HepG2 (cell line): Measurements from ENCODE around the gene SEMA5B. TPM values are rescaled to one million over a fixed set of nuclear protein-coding genes. Genes with fewer than 3 reads are reported as not detected.

ENCODE experiments used
- ATAC-seq: fragments of 200-7000 bp; cut with Tn5 transposase; 3 replicates; pipeline ENCODE4 v1.9.1; 2020; ENCODE audit warnings: mild to moderate bottlenecking, moderate library complexity
- BruUV-seq: library from RNA; stranded (reverse); fragments of 400-500 nt; replicated peaks from 2 replicates; lab custom pipeline; 2021; lab: Mats Ljungman, UMichigan
- CTCF ChIA-PET: fragments of 300-600 bp; formaldehyde crosslinking; extraction: SDS; loops from one replicate; lab custom pipeline; 2021; ENCODE audit warnings: low total read pairs, inconsistent platforms, low intra/inter-chr PET ratio; lab: Yijun Ruan, JAX
- POLR2A ChIA-PET: fragments of 350-600 bp; sonication (Branson Sonifier 250); formaldehyde crosslinking; loops from one replicate; lab custom pipeline; 2020; ENCODE audit warnings: antibody characterized with exemption, inconsistent platforms; lab: Yijun Ruan, JAX
- DNase-seq: peaks from one replicate; pipeline ENCODE4 v3.0.0-alpha.2; 2015; ENCODE audit warnings: low spot score
- FAIRE-seq: peaks from 3 replicates; lab custom pipeline; 2011; peaks lifted over from hg19 to GRCh38; lab: Jason Lieb, UNC
- H2AFZ ChIP-seq: one replicate; pipeline ENCODE4 v1.6.1; 2011; ENCODE audit warnings: low read length, inconsistent platforms
- H3K27ac ChIP-seq: fragments of 300-600 bp; 3 replicates; pipeline ENCODE4 v1.8.0; 2011; ENCODE audit warnings: mixed run types, mild to moderate bottlenecking, mixed read lengths, low read length, inconsistent platforms; ENCODE audit not compliant: insufficient read depth; ENCODE audit errors: extremely low read length
- H3K27me3 ChIP-seq, 2 experiments: fragments of 200-600 bp in 1 of 2; 2 replicates in 1 of 2; 3 replicates in 1 of 2; pipeline versions ENCODE4 v1.6.0 to v1.8.0; 2011; ENCODE audit warnings: low read length in 2 of 2, mild to moderate bottlenecking in 2 of 2, moderate library complexity in 2 of 2, inconsistent platforms in 1 of 2; ENCODE audit not compliant: insufficient read depth in 2 of 2, control insufficient read depth in 1 of 2
- H3K36me3 ChIP-seq, 2 experiments: fragments of 200-600 bp in 1 of 2; replicated peaks in 1 of 2; 2 replicates in 1 of 2; 3 replicates in 1 of 2; pipeline versions ENCODE4 v1.5.1 to v1.8.0; 2011; ENCODE audit warnings: low read length in 2 of 2, inconsistent platforms in 1 of 2; ENCODE audit not compliant: insufficient read depth in 2 of 2, control insufficient read depth in 1 of 2
- H3K4me1 ChIP-seq: 2 replicates; pipeline ENCODE4 v1.5.1; 2012; ENCODE audit warnings: low read length, inconsistent platforms; ENCODE audit not compliant: insufficient read depth
- H3K4me2 ChIP-seq: 2 replicates; pipeline ENCODE4 v1.6.0; 2011; ENCODE audit warnings: low read depth, low read length, inconsistent platforms
- H3K4me3 ChIP-seq, 3 experiments: fragments of 200-600 bp in 1 of 3; sonication (generic), shearing (Covaris generic) in 1 of 3; replicated peaks in 1 of 3; 2 replicates each; pipeline ENCODE4 v1.5.1; 2011 to 2016; ENCODE audit warnings: low read length in 3 of 3, inconsistent platforms in 2 of 3, low read depth in 2 of 3, mild to moderate bottlenecking in 2 of 3, control low read depth in 1 of 3, mixed read lengths in 1 of 3; ENCODE audit not compliant: insufficient read depth in 1 of 3
- H3K79me2 ChIP-seq: one replicate; pipeline ENCODE4 v1.6.1; 2011; ENCODE audit warnings: low read length, inconsistent platforms; ENCODE audit not compliant: insufficient read depth
- H3K9ac ChIP-seq: 2 replicates; pipeline ENCODE4 v1.6.0; 2011; ENCODE audit warnings: mild to moderate bottlenecking, low read depth, low read length, inconsistent platforms; ENCODE audit not compliant: insufficient read depth
- H3K9me3 ChIP-seq: 2 replicates; pipeline ENCODE4 v1.5.1; 2012; ENCODE audit warnings: mild to moderate bottlenecking, low read length
- H4K20me1 ChIP-seq: 2 replicates; pipeline ENCODE4 v1.6.0; 2011; ENCODE audit warnings: inconsistent platforms, mild to moderate bottlenecking, low read length, moderate library complexity; ENCODE audit not compliant: insufficient read depth
- BCL6 ChIP-seq: IDR thresholded peaks from 2 replicates; pipeline ENCODE4 v1.6.1; 2016; ENCODE audit warnings: missing genetic modification reagents, missing compliant biosample characterization
- CBFB ChIP-seq: sonication (generic); formaldehyde crosslinking; IDR thresholded peaks from 2 replicates; pipeline ENCODE4 v1.4.0; 2020; ENCODE audit warnings: missing genetic modification reagents
- EP300 ChIP-seq, 3 experiments: sonication (generic) in 1 of 3; formaldehyde crosslinking in 1 of 3; IDR thresholded peaks; 2 replicates each; pipeline versions ENCODE4 v1.5.1 to v1.6.1; 2011 to 2020; ENCODE audit warnings: low read depth in 2 of 3, low read length in 2 of 3, borderline replicate concordance in 1 of 3, improper control_type of control experiment in 1 of 3, mild to moderate bottlenecking in 1 of 3, missing genetic modification reagents in 1 of 3, moderate library complexity in 1 of 3
- ETV5 ChIP-seq: IDR thresholded peaks from 2 replicates; pipeline ENCODE4 v1.6.1; 2018; ENCODE audit warnings: missing biosample characterization, missing genetic modification reagents, inconsistent platforms, borderline replicate concordance
- FOXC1 ChIP-seq: sonication (generic); formaldehyde crosslinking; IDR thresholded peaks from 2 replicates; pipeline ENCODE4 v1.8.0; 2022; ENCODE audit warnings: mild to moderate bottlenecking, missing genetic modification reagents, borderline replicate concordance
- FOXO1 ChIP-seq: sonication (generic); formaldehyde crosslinking; IDR thresholded peaks from 2 replicates; pipeline ENCODE4 v1.4.0; 2020; ENCODE audit warnings: missing genetic modification reagents
- FOXP1 ChIP-seq, 2 experiments: fragments of 450-650 bp in 1 of 2; IDR thresholded peaks; 2 replicates each; pipeline ENCODE4 v1.6.1; 2017 to 2018; ENCODE audit warnings: antibody characterized with exemption in 1 of 2
- GRHL1 ChIP-seq: sonication (generic); formaldehyde crosslinking; conservative IDR thresholded peaks from 2 replicates; pipeline ENCODE4 v1.8.0; 2022; ENCODE audit warnings: missing genetic modification reagents
- NR3C1 ChIP-seq: sonication (generic); formaldehyde crosslinking; IDR thresholded peaks from 2 replicates; pipeline ENCODE4 v1.4.0; 2020; ENCODE audit warnings: missing genetic modification reagents
- PHF8 ChIP-seq: sonication (generic); formaldehyde crosslinking; IDR thresholded peaks from 2 replicates; pipeline ENCODE4 v1.5.0; 2020; ENCODE audit warnings: missing genetic modification reagents
- RFX1 ChIP-seq: fragments of 450-650 bp; IDR thresholded peaks from 2 replicates; pipeline ENCODE4 v1.6.1; 2017
- RFXANK ChIP-seq: IDR thresholded peaks from 2 replicates; pipeline ENCODE4 v1.6.1; 2016
- SOX6 ChIP-seq, 2 experiments: fragments of 450-650 bp in 1 of 2; sonication (generic) in 1 of 2; formaldehyde crosslinking in 1 of 2; IDR thresholded peaks; 2 replicates each; pipeline versions ENCODE4 v1.4.0 to v1.6.1; 2017 to 2020; ENCODE audit warnings: antibody characterized with exemption in 1 of 2, mild to moderate bottlenecking in 1 of 2, missing genetic modification reagents in 1 of 2
- STAG1 ChIP-seq: sonication (generic); formaldehyde crosslinking; IDR thresholded peaks from 2 replicates; pipeline ENCODE4 v1.4.0; 2020; ENCODE audit warnings: missing genetic modification reagents
- TBP ChIP-seq: sonication (generic); formaldehyde crosslinking; IDR thresholded peaks from 2 replicates; pipeline ENCODE4 v1.5.0; 2020; ENCODE audit warnings: missing genetic modification reagents
- ZNF24 ChIP-seq: fragments of 450-650 bp; IDR thresholded peaks from 2 replicates; pipeline ENCODE4 v1.6.1; 2017; ENCODE audit warnings: antibody characterized with exemption, mild to moderate bottlenecking
- ZNF251 ChIP-seq: sonication (generic); formaldehyde crosslinking; IDR thresholded peaks from 2 replicates; pipeline ENCODE4 v1.9.0; 2021; ENCODE audit warnings: mild to moderate bottlenecking, missing genetic modification reagents
- ZNF670 ChIP-seq: sonication (generic); formaldehyde crosslinking; IDR thresholded peaks from 2 replicates; pipeline ENCODE4 v1.8.0; 2022; ENCODE audit warnings: mild to moderate bottlenecking, missing genetic modification reagents, borderline replicate concordance
- WGBS: methylation state at CpG from one replicate; pipeline ENCODE4 v1.1.6; 2017; ENCODE audit warnings: low lambda C conversion rate; 5-methylcytosine and 5-hydroxymethylcytosine counted together
- in situ Hi-C: cut with HindIII; loops from 2 replicates; pipeline ENCODE4 v1.10.0; 2017; ENCODE audit warnings: low pct_unique_long_range_greater_than_20kb; ENCODE audit not compliant: extremely low pct_ligation_motif_present
- intact Hi-C: fragments of 100-400 bp; cut with micrococcal nuclease; formaldehyde crosslinking; loops from one replicate; pipeline ENCODE4 v1.10.0; 2022; ENCODE audit not compliant: unreplicated experiment
- polyA plus RNA-seq, 8 experiments: library from polyadenylated mRNA; depleted of rRNA in 3 of 8; stranded (reverse) in 7 of 8; unstranded in 1 of 8; fragments of >200 nt; fragmentation: Illumina TruSeq in 4 of 8; extraction: Trizol in 4 of 8; gene quantifications; 2 replicates each; pipeline versions ENCODE4 v1.2.1 to v1.2.3, GENCODE V29; 2011 to 2016; ENCODE audit warnings: low read depth in 4 of 8, missing spikeins in 1 of 8, mixed read lengths in 1 of 8; ENCODE audit not compliant: insufficient read depth in 1 of 8
- total RNA-seq, 5 experiments: library from RNA; depleted of rRNA; stranded (reverse); fragments of >200 nt; fragmentation: Illumina TruSeq; extraction: Trizol; gene quantifications; 2 replicates each; pipeline ENCODE4 v1.2.3, GENCODE V29; 2016; ENCODE audit warnings: low read depth in 1 of 5
- TF ChIP-seq, protein P1 (sequence below): sonication (generic); formaldehyde crosslinking; IDR thresholded peaks from 2 replicates; pipeline ENCODE4 v1.5.1; 2020; ENCODE audit warnings: mild to moderate bottlenecking, missing genetic modification reagents, moderate library complexity
- TF ChIP-seq, protein P2 (sequence below): fragments of 450-650 bp; IDR thresholded peaks from 2 replicates; pipeline ENCODE4 v1.6.1; 2017

Gene SEMA5B
- total and polyA plus RNA-seq, 2 of the 13 experiments (the other 11 are each of a cell fraction or from before 2014, with no cell fraction given) = not detected

DNA sequence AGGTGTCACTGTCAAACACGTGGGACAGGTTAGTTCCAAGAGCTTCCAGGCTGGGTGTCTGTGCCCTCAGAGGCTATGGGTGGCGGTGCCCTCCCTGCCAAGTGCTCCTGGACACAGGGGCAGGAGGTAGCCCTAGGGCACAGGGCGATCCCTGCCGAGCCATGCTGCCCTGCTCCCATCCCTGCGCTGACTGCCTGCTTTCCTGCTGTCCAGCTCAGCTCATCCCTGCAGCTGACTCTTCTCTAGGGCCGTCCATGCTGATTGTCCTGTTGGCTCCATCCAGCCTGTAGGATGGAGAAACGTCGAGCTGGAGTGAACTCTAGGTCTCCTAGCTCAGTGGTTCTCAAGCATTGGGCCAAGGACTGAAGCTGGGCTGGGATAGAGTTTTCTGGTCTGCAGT, 42.9 kb upstream of the SEMA5B start:
- no peaks in the 10 kb centered on the region; a peak in 1 of 5 replicates for H3K27me3 ChIP-seq
- peaks cover 84% of the 10 kb centered on the region for H3K79me2 ChIP-seq
- TF ChIP-seq ZNF251 (CRISPR knock-in tag) (no peak), NR3C1 (CRISPR knock-in tag) (no peak), ZNF24 (no peak), TBP (CRISPR knock-in tag) (no peak), RFX1 (no peak), BCL6 (no peak), GRHL1 (CRISPR knock-in tag) (no peak), ZNF670 (CRISPR knock-in tag) (no peak), STAG1 (CRISPR knock-in tag) (no peak), FOXC1 (CRISPR knock-in tag) (no peak), SOX6 (IDR thresholded peaks at IDR 0.05) (no peak), SOX6 (CRISPR knock-in tag; IDR thresholded peaks at IDR 0.05) (no peak), PHF8 (CRISPR knock-in tag) (no peak), ETV5 (CRISPR knock-in tag) (no peak), RFXANK (CRISPR knock-in tag) (no peak), FOXO1 (no peak), EP300 (IDR thresholded peaks at IDR 0.05; ENCODE audit: low read depth in 2 of 2, low read length in 2 of 2) (no peak), EP300 (CRISPR knock-in tag; IDR thresholded peaks at IDR 0.05; ENCODE audit: borderline replicate concordance) (no peak), CBFB (CRISPR knock-in tag) (no peak), FOXP1 (IDR thresholded peaks at IDR 0.05) (no peak), FOXP1 (CRISPR knock-in tag; IDR thresholded peaks at IDR 0.05) (no peak)
- TF ChIP-seq, protein P1, sequence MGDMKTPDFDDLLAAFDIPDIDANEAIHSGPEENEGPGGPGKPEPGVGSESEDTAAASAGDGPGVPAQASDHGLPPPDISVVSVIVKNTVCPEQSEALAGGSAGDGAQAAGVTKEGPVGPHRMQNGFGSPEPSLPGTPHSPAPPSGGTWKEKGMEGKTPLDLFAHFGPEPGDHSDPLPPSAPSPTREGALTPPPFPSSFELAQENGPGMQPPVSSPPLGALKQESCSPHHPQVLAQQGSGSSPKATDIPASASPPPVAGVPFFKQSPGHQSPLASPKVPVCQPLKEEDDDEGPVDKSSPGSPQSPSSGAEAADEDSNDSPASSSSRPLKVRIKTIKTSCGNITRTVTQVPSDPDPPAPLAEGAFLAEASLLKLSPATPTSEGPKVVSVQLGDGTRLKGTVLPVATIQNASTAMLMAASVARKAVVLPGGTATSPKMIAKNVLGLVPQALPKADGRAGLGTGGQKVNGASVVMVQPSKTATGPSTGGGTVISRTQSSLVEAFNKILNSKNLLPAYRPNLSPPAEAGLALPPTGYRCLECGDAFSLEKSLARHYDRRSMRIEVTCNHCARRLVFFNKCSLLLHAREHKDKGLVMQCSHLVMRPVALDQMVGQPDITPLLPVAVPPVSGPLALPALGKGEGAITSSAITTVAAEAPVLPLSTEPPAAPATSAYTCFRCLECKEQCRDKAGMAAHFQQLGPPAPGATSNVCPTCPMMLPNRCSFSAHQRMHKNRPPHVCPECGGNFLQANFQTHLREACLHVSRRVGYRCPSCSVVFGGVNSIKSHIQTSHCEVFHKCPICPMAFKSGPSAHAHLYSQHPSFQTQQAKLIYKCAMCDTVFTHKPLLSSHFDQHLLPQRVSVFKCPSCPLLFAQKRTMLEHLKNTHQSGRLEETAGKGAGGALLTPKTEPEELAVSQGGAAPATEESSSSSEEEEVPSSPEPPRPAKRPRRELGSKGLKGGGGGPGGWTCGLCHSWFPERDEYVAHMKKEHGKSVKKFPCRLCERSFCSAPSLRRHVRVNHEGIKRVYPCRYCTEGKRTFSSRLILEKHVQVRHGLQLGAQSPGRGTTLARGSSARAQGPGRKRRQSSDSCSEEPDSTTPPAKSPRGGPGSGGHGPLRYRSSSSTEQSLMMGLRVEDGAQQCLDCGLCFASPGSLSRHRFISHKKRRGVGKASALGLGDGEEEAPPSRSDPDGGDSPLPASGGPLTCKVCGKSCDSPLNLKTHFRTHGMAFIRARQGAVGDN = no peak
- TF ChIP-seq, protein P2, sequence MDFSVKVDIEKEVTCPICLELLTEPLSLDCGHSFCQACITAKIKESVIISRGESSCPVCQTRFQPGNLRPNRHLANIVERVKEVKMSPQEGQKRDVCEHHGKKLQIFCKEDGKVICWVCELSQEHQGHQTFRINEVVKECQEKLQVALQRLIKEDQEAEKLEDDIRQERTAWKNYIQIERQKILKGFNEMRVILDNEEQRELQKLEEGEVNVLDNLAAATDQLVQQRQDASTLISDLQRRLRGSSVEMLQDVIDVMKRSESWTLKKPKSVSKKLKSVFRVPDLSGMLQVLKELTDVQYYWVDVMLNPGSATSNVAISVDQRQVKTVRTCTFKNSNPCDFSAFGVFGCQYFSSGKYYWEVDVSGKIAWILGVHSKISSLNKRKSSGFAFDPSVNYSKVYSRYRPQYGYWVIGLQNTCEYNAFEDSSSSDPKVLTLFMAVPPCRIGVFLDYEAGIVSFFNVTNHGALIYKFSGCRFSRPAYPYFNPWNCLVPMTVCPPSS = no peak
- TF ChIP-seq, all 625 proteins: peak for 0
- H3K4me1 ChIP-seq = peaks cover 55% of the 10 kb centered on the region
- peaks cover 1 to 5% of the 10 kb centered on the region in 2 experiments; a peak in 3 of 5 replicates for H3K36me3 ChIP-seq
- FAIRE-seq (no peak), DNase-seq (no peak), ATAC-seq (no peak)
- ChIA-PET POLR2A (interaction anchor here (1.4 kb wide), 1 partner anchor 131 kb away, joined by 3 read pairs; the partner anchor contains the start of gene SEC22A), CTCF (no interaction called here)
- H3K9ac ChIP-seq = no peak overlapping the region
- no peak overlapping the region for H3K4me3 ChIP-seq
- intact Hi-C loops = no loop called here
- WGBS = 85% methylated on average over 5 of the region's 8 CpGs
- H2AFZ ChIP-seq = no peak overlapping the region
- in situ Hi-C loops = no loop called here
- no TSS peak for BruUV-seq
- H3K4me2 ChIP-seq = peak overlapping the region; percentile 52; the same call in 1 of the 2 replicates
- no peaks in the 10 kb centered on the region for H3K9me3 ChIP-seq
- peaks cover 61% of the 10 kb centered on the region for H4K20me1 ChIP-seq
- H3K27ac ChIP-seq = no peak overlapping the region
